GM21360 (cell line): Measurements from ENCODE around the gene CDCA8.
"Not testable (repeated sequence)": the region's sequence is repeated elsewhere in the genome, so short reads cannot be mapped to it uniquely, and the experiment has no call there.

Experiments used
- ATAC-seq: cut with Tn5 transposase; IDR thresholded peaks from one replicate; pipeline ENCODE4 v1.9.1; 2021; ENCODE audit warnings: mild to moderate bottlenecking, moderate library complexity; ENCODE audit not compliant: unreplicated experiment

CDCA8 gene

GRCh38 chr1:37732111-37732780 lies 39.9 kb downstream of the CDCA8 start:
- ATAC-seq, result no peak

GRCh38 chr1:37734629-37735591 lies 42.6 kb downstream of the CDCA8 start:
- no peak for ATAC-seq

- not testable (repeated sequence) for ATAC-seq
These were observed 45.7 kb downstream of the CDCA8 start for GRCh38 chr1:37737975-37738374.

GRCh38 chr1:37738619-37739018 lies 46.3 kb downstream of the CDCA8 start:
- not testable (repeated sequence) for ATAC-seq

- no peak for ATAC-seq
These were observed 46.9 kb downstream of the CDCA8 start for GRCh38 chr1:37739222-37739621.

GRCh38 chr1:37741130-37741529 lies 48.8 kb downstream of the CDCA8 start:
- ATAC-seq, result no peak

- no peak for ATAC-seq
These were observed 49.3 kb downstream of the CDCA8 start for GRCh38 chr1:37741662-37742061.

GRCh38 chr1:37746806-37747205 lies 54.5 kb downstream of the CDCA8 start:
- ATAC-seq, result no peak

GRCh38 chr1:37748565-37748964 lies 56.2 kb downstream of the CDCA8 start:
- ATAC-seq, result no peak

- no peak for ATAC-seq
These were observed 59.9 kb downstream of the CDCA8 start for GRCh38 chr1:37752213-37752582.

- ATAC-seq, result no peak
These were observed 60.5 kb downstream of the CDCA8 start for GRCh38 chr1:37752583-37753471.

GRCh38 chr1:37753473-37754321 lies 61.4 kb downstream of the CDCA8 start:
- ATAC-seq, result no peak

- no peak for ATAC-seq
These were observed 63.0 kb downstream of the CDCA8 start for GRCh38 chr1:37755290-37755689.

GRCh38 chr1:37755951-37756560 lies 63.7 kb downstream of the CDCA8 start:
- ATAC-seq, result no peak
